Nephron progenitor cell (in vitro differentiated cells): ENCODE results near the gene PIGR.

Experiments
- DNase-seq: peaks from one replicate; pipeline ENCODE4 v3.0.0; 2021
- H3K27ac Mint-ChIP-seq: 2 replicates; pipeline ENCODE4 v1.8.0; 2021; ENCODE audit warnings: mild to moderate bottlenecking, moderate library complexity, mixed read lengths
- H3K27me3 Mint-ChIP-seq: 2 replicates; pipeline ENCODE4 v1.8.0; 2021; ENCODE audit warnings: mild to moderate bottlenecking, low read depth, mixed read lengths; ENCODE audit not compliant: poor library complexity
- H3K36me3 Mint-ChIP-seq: 2 replicates; pipeline ENCODE4 v1.8.0; 2021; ENCODE audit warnings: low read depth, mixed read lengths
- H3K4me1 Mint-ChIP-seq: 2 replicates; pipeline ENCODE4 v1.8.0; 2021; ENCODE audit warnings: mixed read lengths
- H3K4me3 Mint-ChIP-seq: 2 replicates; pipeline ENCODE4 v1.8.0; 2021; ENCODE audit warnings: mild to moderate bottlenecking, moderate library complexity, mixed read lengths
- H3K9me3 Mint-ChIP-seq: 2 replicates; pipeline ENCODE4 v1.8.0; 2021; ENCODE audit warnings: mild to moderate bottlenecking, moderate library complexity, mixed read lengths
- CTCF ChIP-seq: fragments of 200-600 bp; sonication (generic); IDR thresholded peaks from 2 replicates; pipeline ENCODE4 v1.5.0; 2021; ENCODE audit warnings: antibody characterized with exemption

Gene PIGR

GRCh38 chr1:206883160-206883559, 63.1 kb downstream of the PIGR start:
- H3K27ac Mint-ChIP-seq, result no peak overlapping the region
- no peak for DNase-seq
- peaks cover 39% of the 10 kb centered on the region for H3K4me1 Mint-ChIP-seq
- H3K36me3 Mint-ChIP-seq, result no peaks in the 10 kb centered on the region
- H3K4me3 Mint-ChIP-seq, result no peak overlapping the region
- H3K27me3 Mint-ChIP-seq, result no peaks in the 10 kb centered on the region
- H3K9me3 Mint-ChIP-seq, result peaks cover 38% of the 10 kb centered on the region
- TF ChIP-seq CTCF, result no peak

- TF ChIP-seq CTCF, result peak; percentile 28
- H3K36me3 Mint-ChIP-seq, result no peaks in the 10 kb centered on the region
- peaks cover 44% of the 10 kb centered on the region for H3K9me3 Mint-ChIP-seq
- no peak for DNase-seq
- H3K27me3 Mint-ChIP-seq, result no peaks in the 10 kb centered on the region
- no peak overlapping the region for H3K4me3 Mint-ChIP-seq
- H3K27ac Mint-ChIP-seq, result no peak overlapping the region
- H3K4me1 Mint-ChIP-seq, result peaks cover 33% of the 10 kb centered on the region
Measured at GRCh38 chr1:206882555-206882954, 63.7 kb downstream of the PIGR start.

- H3K36me3 Mint-ChIP-seq, result no peaks in the 10 kb centered on the region
- TF ChIP-seq CTCF, result no peak
- peaks cover 2% of the 10 kb centered on the region for H3K27me3 Mint-ChIP-seq
Measured at GRCh38 chr1:206880314-206880713, 66.0 kb downstream of the PIGR start.

More at GRCh38 chr1:206880314-206880713, 66.0 kb downstream of the PIGR start:
- no peak overlapping the region for H3K4me3 Mint-ChIP-seq
- no peak overlapping the region for H3K27ac Mint-ChIP-seq
- DNase-seq, result no peak
- peaks cover 11% of the 10 kb centered on the region for H3K4me1 Mint-ChIP-seq
- H3K9me3 Mint-ChIP-seq, result peaks cover 63% of the 10 kb centered on the region
